Medulla oblongata (tissue), 1 donor: ENCODE data around the gene ITPKB.
"Not testable (repeated sequence)": the region's sequence is repeated elsewhere in the genome, so short reads cannot be mapped to it uniquely, and the experiment has no call there.

Experiments used
- DNase-seq: peaks from one replicate; pipeline ENCODE4 v3.0.0-alpha.2; 2015; ENCODE audit errors: extremely low spot score

The ITPKB gene

GRCh38 chr1:226625832-226626576 is 113.1 kb downstream of the ITPKB start:
- no peak for DNase-seq

- DNase-seq: no peak
These were observed 113.8 kb downstream of the ITPKB start for GRCh38 chr1:226625326-226625725.

DNA sequence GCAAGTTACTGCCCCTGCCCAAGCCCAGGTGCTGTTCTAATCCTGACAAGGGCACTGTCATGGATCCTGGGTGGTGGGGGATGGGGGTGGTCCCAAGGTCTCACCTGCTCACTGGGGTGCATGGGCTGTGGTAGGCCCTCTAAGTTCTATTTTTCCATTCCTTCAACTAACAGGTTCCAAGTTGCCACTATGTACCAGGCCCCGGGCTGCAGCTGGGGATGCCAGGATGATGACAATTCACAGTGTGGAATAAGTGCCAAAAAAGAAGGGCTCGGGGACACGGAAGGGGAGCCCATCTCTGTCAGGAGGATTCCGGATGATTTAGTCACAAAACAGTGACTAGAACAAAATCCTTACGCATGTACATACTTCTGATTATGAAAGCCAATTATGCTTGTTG is 114.6 kb downstream of the ITPKB start:
- no peak for DNase-seq

DNA sequence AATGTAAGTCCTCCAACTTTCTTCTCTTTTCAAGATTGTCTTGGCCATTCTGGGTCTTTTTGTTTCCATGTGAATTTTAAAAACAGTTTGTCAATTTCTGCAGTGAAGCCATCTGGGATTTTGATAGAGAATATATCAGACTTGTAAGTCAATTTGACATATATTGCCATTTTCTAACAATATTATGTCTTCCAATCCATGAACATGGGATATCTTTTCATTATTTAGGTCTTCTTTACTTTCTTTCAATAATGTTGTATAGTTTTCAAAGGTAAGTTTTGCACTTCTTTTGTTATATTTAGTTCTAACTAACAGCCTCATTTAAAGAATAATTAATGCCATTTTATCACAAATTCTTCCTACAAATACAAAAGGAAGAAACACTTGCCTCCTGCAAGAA is 117.1 kb downstream of the ITPKB start:
- DNase-seq: no peak

DNA sequence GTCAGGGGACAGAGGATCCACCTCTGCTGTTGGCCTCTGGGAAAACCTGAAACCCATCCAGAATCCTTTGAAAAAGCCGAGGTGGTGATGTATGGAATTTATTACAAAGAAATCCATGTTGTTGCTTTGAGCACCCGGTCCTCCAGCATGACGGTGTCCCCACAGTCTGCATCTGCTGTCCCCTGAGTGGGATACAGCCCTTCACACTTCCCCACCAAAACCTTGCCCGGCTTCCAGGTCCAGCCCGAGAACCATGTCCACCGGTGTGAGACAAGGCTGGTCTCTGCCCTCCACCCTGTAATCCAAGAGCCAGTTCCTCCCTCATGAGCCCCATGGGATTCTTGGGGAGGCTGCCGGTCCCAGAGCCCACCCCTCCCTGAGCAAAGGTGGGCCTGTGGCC is 120.1 kb downstream of the ITPKB start:
- DNase-seq: no peak

GRCh38 chr1:226618380-226618779 is 120.7 kb downstream of the ITPKB start:
- no peak for DNase-seq

- DNase-seq: not testable (repeated sequence)
These were observed 121.4 kb downstream of the ITPKB start for GRCh38 chr1:226617719-226618118.

DNA sequence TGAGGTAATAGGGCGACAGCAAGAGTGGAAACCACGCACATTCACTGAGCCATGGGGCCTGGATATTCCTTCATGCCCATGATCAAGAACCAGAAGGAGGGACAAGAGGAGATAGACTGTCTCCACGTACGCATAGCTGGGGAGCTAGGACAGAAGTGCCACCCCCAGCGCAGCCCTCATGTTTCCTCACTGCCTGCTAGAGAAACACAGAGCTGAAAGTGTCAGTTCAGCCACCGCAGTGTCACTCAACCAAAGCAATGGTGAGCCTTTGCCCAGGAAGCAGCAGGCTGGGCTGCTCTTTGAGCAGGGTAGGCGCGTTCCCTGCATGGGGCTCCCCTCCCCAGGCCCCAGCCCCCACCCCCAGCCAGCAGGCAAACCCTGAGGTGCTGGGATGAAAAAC is 122.0 kb downstream of the ITPKB start:
- no peak for DNase-seq

- DNase-seq: no peak
These were observed 122.4 kb downstream of the ITPKB start for GRCh38 chr1:226616636-226617035.

DNA sequence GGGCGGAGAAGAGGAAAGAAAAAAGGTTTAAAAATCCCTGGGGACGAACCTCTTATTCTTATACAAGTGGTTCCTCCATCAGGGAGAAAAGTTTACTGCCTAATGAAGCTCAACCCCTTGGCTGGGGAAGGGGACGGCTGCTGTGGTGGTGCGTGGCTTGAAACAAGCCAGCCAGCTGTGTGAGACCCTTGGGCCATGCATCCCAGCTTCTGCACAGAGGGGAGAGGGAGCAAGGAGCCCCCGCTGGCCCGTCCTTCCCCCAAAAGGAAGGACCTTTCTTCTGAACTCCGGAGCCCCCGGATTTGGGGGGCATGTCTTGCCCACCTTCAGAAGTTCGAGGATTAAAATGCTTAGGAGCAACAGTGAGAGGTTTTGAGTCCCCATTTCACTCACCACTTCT is 123.2 kb downstream of the ITPKB start:
- no peak for DNase-seq

DNA sequence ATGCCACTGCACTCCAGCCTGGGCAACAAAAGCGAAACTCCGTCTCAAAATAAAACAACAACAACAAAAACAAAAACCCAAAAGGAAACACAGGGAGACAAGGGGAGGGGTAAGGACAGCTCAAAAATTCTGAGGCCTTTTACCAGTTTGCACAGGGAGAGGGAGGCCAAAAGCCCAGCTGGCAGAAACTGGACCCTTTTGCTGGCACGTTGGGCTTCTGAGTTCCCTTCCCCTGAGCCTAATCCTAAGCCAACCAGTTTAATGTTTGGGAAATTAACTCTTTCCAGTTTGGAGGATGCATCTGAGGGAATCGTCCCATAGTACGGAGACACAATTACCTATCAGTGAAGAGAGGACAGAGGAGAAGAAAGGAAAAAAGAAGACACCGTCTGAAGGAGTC is 127.1 kb downstream of the ITPKB start:
- DNase-seq: not testable (repeated sequence)

- no peak for DNase-seq
These were observed 127.8 kb downstream of the ITPKB start for GRCh38 chr1:226611301-226611700.

GRCh38 chr1:226610671-226611070 is 128.4 kb downstream of the ITPKB start:
- DNase-seq: no peak

GRCh38 chr1:226609836-226610455 is 129.1 kb downstream of the ITPKB start:
- DNase-seq: no peak

- DNase-seq: peak; percentile 73
These were observed 130.2 kb downstream of the ITPKB start for GRCh38 chr1:226608699-226609505.

DNA sequence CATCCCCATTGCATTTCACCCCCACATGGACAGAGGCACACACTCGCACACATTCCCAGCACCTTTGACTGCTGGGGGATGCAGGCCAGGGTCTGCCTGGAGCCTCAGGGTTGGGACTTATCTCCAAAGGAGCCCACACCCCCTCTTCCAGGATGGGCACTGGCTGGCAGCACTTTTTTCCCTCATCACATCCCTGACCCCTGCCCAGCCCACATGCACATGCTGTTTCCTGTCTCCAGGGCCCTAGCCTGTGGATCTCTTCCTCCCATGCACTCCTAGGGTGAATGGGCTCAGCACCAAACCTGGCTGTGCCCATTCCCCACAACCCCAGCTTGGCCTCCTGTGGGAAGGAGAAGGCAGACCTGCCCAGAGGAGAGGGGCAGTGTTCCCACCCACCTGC is 131.3 kb downstream of the ITPKB start:
- DNase-seq: no peak

- no peak for DNase-seq
These were observed 131.8 kb downstream of the ITPKB start for GRCh38 chr1:226607268-226607660.

GRCh38 chr1:226606311-226607267 is 132.5 kb downstream of the ITPKB start:
- DNase-seq: no peak

DNA sequence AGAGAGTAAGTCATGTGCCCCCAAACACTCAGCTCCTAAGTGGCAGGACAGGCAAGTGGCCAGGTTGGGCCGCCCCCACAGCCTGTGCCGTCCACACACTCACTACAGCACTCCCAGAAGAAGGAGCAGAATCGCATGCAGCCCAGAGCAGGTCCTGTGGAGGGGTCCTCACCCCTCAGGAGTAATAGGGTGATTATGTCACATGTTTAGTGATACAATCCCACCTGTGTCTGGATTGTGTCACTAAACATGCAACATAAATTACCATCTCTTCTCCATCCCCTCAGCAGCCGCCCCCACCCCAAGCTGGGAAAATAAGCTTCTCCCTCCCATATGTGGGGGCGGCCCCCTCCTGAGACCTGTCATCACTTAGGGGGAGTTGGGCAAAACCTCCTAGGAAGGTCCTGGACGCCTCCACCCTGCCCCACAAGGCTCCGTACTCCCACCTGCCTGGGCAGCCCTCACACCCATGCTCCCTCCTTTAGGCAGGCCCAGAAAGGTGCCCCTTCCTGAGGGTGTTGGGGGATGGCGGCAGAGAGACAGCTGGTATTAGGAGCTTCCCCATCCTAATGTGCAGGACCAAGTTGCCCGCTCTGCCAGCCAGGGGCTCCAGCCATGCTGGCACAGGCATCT is 133.6 kb downstream of the ITPKB start:
- no peak for DNase-seq

DNA sequence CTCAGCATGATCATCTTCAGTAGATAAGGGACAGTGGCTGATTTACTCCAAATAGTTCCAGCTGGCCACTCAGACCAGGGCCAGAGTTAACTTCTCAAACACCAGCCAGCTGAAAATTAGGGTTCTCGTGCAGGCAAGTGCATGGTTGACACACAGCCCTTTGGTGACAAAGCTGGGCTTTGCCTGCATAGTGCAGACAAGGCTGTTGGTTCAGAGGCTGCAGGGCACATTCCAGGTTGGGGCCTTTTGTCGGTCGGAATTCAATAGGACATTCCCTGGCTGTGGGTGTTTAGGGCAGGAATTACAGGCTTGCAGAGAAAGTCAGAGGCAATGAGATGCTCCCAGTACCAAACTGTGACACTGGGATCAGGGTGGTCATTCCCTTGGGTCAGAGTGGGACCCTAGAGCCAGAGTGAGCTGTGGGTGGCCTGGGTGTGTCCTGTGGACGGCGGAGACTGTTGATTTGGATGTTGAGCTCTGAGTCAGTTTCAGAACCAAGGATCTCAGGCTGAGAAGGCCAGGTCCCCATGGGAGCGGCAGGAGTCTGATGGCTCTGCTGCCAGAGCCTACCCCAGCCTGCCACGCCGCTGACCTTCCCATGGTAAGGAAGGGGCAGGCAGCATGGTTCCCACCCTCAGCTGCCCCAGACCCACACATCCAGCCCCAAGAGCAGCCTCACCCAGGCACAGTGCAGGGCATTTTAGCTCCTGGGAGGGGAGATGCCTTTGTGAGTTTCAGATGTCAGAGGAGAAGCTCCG is 134.3 kb downstream of the ITPKB start:
- no peak for DNase-seq
